Upper lobe of left lung (tissue), 4 donors: ENCODE results near the gene CDH13.

Source experiments
- EP300 ChIP-seq, 4 donors: sonication (generic); formaldehyde crosslinking; IDR thresholded peaks; one replicate each; pipeline ENCODE4 v1.5.1; 2017; ENCODE audit warnings: antibody characterized with exemption in 4 of 4, control low read depth in 2 of 4
- POLR2A ChIP-seq, 4 donors: fragments of 450-650 bp; IDR thresholded peaks; one replicate each; pipeline ENCODE4 v1.5.1; 2016 to 2017; ENCODE audit warnings: antibody characterized with exemption in 4 of 4, mild to moderate bottlenecking in 2 of 4
- POLR2AphosphoS5 ChIP-seq, 2 donors: sonication (generic); formaldehyde crosslinking; IDR thresholded peaks; one replicate each; pipeline ENCODE4 v1.5.1; 2017; ENCODE audit warnings: antibody characterized with exemption in 2 of 2
- TF ChIP-seq, protein P1 (sequence below), 6 experiments: fragments of 450-650 bp in 4 of 6; fragments of 200-600 bp in 2 of 6; sonication (generic) in 2 of 6; IDR thresholded peaks; one replicate each; pipeline ENCODE4 v1.5.1; 2016 to 2019; ENCODE audit warnings: antibody characterized with exemption in 6 of 6

DNA sequence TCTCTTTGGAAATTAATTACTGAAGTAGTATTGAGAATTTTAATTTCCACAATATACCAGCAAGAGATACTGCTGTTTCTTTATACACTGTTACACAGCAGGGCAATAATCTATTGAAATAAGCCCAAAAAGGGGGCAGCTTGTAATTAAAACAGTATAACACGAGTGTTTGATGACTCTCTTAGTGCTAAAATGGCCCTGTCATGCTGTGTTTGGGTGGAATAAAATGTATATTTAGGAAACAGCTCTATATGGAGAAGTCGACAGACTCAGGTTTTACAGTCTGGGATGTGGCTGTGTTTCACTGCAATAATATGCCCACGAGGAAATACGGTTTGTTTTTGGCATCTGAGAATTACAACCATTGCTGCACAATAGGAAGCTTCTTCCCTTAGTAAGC lies 643.3 kb downstream of the CDH13 start:
- TF ChIP-seq POLR2AphosphoS5 (IDR thresholded peaks at IDR 0.05) (no peak), POLR2A (IDR thresholded peaks at IDR 0.05) (no peak), EP300 (IDR thresholded peaks at IDR 0.05) (no peak)
- TF ChIP-seq, protein P1, sequence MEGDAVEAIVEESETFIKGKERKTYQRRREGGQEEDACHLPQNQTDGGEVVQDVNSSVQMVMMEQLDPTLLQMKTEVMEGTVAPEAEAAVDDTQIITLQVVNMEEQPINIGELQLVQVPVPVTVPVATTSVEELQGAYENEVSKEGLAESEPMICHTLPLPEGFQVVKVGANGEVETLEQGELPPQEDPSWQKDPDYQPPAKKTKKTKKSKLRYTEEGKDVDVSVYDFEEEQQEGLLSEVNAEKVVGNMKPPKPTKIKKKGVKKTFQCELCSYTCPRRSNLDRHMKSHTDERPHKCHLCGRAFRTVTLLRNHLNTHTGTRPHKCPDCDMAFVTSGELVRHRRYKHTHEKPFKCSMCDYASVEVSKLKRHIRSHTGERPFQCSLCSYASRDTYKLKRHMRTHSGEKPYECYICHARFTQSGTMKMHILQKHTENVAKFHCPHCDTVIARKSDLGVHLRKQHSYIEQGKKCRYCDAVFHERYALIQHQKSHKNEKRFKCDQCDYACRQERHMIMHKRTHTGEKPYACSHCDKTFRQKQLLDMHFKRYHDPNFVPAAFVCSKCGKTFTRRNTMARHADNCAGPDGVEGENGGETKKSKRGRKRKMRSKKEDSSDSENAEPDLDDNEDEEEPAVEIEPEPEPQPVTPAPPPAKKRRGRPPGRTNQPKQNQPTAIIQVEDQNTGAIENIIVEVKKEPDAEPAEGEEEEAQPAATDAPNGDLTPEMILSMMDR (IDR thresholded peaks at IDR 0.05): no peak
